ENCODE data around the gene AMDHD2. TPM values are rescaled to one million over a fixed set of nuclear protein-coding genes. Genes with fewer than 3 reads are reported as not detected.

Gene AMDHD2
- total and polyA plus RNA-seq, 2 of the 13 experiments (the other 11 are each of a cell fraction or from before 2014, with no cell fraction given): 33.5 to 39.1 TPM

DNA sequence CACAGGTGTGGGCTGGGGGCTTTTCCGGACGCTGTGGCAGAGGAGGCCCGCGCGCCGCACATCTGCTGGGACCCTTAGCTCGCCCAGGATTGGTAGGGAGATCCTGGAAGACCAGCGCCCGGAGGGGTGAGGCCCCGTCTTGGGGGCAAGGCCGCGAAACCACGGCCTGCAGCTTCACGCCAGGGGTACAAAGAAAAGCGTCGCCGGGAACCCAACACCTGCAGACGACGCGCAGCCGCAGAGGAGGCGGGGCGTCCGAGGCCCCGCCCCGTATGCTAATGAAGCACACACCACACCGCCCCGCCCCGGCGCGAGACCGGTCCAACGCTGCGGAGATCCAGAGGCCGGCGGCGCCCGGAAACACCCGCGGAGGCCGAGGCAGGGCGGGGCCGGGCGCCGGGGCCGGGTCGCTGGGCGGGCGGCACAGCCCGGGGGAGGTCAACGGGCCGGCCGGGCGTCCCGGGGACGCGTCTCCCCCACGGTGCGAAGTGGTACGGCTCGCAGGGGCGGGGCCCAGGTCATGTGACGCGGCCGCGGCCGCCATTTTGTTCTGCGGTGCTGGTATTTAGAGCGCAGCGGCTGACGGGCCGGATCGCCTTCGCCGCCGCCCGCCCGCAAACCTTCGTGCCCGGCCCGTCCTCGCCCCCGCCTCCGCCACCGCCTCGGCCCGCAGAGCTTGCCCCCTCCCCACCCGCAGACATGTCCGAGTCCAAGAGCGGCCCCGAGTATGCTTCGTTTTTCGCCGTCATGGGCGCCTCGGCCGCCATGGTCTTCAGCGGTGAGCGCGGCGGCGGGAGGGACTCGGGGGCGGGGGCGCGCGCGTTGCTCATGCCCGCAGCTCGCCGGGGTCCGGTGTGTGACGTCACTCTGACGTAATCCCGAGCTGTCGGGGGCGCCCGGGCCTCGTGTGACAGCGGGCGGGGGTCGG is 6.5 kb upstream of the AMDHD2 start, which contains the start of gene ATP6V0C (continued):
- peak; percentile 47; the same call in 1 of the 2 replicates for TF ChIP-seq ZNF670 (CRISPR knock-in tag; IDR thresholded peaks at IDR 0.05; ENCODE audit: borderline replicate concordance)
- TF ChIP-seq U2AF1 (optimal IDR thresholded peaks at IDR 0.05; ENCODE audit: low read depth, low read length): peak; percentile 48
- TF ChIP-seq MZF1 (CRISPR knock-in tag; IDR thresholded peaks at IDR 0.05; ENCODE audit: borderline replicate concordance): no peak
- TF ChIP-seq ZBTB1 (CRISPR knock-in tag; IDR thresholded peaks at IDR 0.05; ENCODE audit: borderline replicate concordance): no peak
- TF ChIP-seq MED1 (CRISPR knock-in tag; IDR thresholded peaks at IDR 0.05): no peak
- TF ChIP-seq, protein P1, sequence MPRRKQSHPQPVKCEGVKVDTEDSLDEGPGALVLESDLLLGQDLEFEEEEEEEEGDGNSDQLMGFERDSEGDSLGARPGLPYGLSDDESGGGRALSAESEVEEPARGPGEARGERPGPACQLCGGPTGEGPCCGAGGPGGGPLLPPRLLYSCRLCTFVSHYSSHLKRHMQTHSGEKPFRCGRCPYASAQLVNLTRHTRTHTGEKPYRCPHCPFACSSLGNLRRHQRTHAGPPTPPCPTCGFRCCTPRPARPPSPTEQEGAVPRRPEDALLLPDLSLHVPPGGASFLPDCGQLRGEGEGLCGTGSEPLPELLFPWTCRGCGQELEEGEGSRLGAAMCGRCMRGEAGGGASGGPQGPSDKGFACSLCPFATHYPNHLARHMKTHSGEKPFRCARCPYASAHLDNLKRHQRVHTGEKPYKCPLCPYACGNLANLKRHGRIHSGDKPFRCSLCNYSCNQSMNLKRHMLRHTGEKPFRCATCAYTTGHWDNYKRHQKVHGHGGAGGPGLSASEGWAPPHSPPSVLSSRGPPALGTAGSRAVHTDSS (CRISPR knock-in tag; conservative IDR thresholded peaks at IDR 0.05): no peak
- TF ChIP-seq POLR2G (IDR thresholded peaks at IDR 0.05; ENCODE audit: low read depth, low read length): peak; percentile 79
- TF ChIP-seq, protein P2, sequence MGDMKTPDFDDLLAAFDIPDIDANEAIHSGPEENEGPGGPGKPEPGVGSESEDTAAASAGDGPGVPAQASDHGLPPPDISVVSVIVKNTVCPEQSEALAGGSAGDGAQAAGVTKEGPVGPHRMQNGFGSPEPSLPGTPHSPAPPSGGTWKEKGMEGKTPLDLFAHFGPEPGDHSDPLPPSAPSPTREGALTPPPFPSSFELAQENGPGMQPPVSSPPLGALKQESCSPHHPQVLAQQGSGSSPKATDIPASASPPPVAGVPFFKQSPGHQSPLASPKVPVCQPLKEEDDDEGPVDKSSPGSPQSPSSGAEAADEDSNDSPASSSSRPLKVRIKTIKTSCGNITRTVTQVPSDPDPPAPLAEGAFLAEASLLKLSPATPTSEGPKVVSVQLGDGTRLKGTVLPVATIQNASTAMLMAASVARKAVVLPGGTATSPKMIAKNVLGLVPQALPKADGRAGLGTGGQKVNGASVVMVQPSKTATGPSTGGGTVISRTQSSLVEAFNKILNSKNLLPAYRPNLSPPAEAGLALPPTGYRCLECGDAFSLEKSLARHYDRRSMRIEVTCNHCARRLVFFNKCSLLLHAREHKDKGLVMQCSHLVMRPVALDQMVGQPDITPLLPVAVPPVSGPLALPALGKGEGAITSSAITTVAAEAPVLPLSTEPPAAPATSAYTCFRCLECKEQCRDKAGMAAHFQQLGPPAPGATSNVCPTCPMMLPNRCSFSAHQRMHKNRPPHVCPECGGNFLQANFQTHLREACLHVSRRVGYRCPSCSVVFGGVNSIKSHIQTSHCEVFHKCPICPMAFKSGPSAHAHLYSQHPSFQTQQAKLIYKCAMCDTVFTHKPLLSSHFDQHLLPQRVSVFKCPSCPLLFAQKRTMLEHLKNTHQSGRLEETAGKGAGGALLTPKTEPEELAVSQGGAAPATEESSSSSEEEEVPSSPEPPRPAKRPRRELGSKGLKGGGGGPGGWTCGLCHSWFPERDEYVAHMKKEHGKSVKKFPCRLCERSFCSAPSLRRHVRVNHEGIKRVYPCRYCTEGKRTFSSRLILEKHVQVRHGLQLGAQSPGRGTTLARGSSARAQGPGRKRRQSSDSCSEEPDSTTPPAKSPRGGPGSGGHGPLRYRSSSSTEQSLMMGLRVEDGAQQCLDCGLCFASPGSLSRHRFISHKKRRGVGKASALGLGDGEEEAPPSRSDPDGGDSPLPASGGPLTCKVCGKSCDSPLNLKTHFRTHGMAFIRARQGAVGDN (CRISPR knock-in tag; IDR thresholded peaks at IDR 0.05): peak; percentile 88
- TF ChIP-seq SPEN (CRISPR knock-in tag; IDR thresholded peaks at IDR 0.05; ENCODE audit: low read depth): peak; percentile 53
- no peak for TF ChIP-seq HNRNPH1 (optimal IDR thresholded peaks at IDR 0.05; ENCODE audit: low read depth, low read length)
- TF ChIP-seq, protein P3, sequence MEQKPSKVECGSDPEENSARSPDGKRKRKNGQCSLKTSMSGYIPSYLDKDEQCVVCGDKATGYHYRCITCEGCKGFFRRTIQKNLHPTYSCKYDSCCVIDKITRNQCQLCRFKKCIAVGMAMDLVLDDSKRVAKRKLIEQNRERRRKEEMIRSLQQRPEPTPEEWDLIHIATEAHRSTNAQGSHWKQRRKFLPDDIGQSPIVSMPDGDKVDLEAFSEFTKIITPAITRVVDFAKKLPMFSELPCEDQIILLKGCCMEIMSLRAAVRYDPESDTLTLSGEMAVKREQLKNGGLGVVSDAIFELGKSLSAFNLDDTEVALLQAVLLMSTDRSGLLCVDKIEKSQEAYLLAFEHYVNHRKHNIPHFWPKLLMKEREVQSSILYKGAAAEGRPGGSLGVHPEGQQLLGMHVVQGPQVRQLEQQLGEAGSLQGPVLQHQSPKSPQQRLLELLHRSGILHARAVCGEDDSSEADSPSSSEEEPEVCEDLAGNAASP (CRISPR knock-in tag; IDR thresholded peaks at IDR 0.05; ENCODE audit: borderline replicate concordance): no peak
- TF ChIP-seq, protein P4, sequence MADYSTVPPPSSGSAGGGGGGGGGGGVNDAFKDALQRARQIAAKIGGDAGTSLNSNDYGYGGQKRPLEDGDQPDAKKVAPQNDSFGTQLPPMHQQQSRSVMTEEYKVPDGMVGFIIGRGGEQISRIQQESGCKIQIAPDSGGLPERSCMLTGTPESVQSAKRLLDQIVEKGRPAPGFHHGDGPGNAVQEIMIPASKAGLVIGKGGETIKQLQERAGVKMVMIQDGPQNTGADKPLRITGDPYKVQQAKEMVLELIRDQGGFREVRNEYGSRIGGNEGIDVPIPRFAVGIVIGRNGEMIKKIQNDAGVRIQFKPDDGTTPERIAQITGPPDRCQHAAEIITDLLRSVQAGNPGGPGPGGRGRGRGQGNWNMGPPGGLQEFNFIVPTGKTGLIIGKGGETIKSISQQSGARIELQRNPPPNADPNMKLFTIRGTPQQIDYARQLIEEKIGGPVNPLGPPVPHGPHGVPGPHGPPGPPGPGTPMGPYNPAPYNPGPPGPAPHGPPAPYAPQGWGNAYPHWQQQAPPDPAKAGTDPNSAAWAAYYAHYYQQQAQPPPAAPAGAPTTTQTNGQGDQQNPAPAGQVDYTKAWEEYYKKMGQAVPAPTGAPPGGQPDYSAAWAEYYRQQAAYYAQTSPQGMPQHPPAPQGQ (CRISPR knock-in tag; IDR thresholded peaks at IDR 0.05; ENCODE audit: borderline replicate concordance): 0 out of 2 replicates have a peak, but pooled peaks have one; percentile 31
- peak; percentile 73 for TF ChIP-seq KAT8 (CRISPR knock-in tag; IDR thresholded peaks at IDR 0.05)
- TF ChIP-seq SIX4 (CRISPR knock-in tag; IDR thresholded peaks at IDR 0.05): peak; percentile 13; the same call in 1 of the 2 replicates
- no peak for TF ChIP-seq ZNF12 (CRISPR knock-in tag; IDR thresholded peaks at IDR 0.05)
- TF ChIP-seq, protein P5, sequence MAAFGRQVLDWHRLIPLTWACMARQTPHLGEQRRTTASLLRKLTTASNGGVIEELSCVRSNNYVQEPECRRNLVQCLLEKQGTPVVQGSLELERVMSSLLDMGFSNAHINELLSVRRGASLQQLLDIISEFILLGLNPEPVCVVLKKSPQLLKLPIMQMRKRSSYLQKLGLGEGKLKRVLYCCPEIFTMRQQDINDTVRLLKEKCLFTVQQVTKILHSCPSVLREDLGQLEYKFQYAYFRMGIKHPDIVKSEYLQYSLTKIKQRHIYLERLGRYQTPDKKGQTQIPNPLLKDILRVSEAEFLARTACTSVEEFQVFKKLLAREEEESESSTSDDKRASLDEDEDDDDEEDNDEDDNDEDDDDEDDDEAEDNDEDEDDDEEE (CRISPR knock-in tag; IDR thresholded peaks at IDR 0.05): no peak
- TF ChIP-seq ZNF768 (CRISPR knock-in tag; IDR thresholded peaks at IDR 0.05): 0 out of 2 replicates have a peak, but pooled peaks have one; percentile 2
- TF ChIP-seq PHF21A (CRISPR knock-in tag; IDR thresholded peaks at IDR 0.05): peak; percentile 17; the same call in 1 of the 2 replicates
